ENCODE measurements around the gene GALC.

- no peak for TF ChIP-seq REST (IDR thresholded peaks at IDR 0.05; ENCODE audit: insufficient read depth in 1 of 2, low read depth in 2 of 2, low read length in 2 of 2)
- TF ChIP-seq POLR2AphosphoS5 (IDR thresholded peaks at IDR 0.05; ENCODE audit: low read depth, low read length), result no peak
Measured at GRCh38 chr14:87967496-87967895, 25.5 kb downstream of the GALC start.
